NCI-H187 treated with DMSO at 0.1 percent for 48 hours (cell line): Measurements from ENCODE around the gene ARTN.

ENCODE experiments used
- DNase-seq: peaks from one replicate; lab custom pipeline; 2025; lab: John Stamatoyannopoulos, UW

ARTN gene

GRCh38 chr1:43970911-43971310 is 37.3 kb downstream of the ARTN start:
- DNase-seq, result no peak

- DNase-seq, result no peak
These were observed 37.9 kb downstream of the ARTN start for GRCh38 chr1:43971336-43971980.

- DNase-seq, result no peak
These were observed 40.4 kb downstream of the ARTN start for GRCh38 chr1:43973981-43974442.

- DNase-seq, result peak; percentile 83
These were observed 41.0 kb downstream of the ARTN start, which contains the start of gene ATP6V0B for GRCh38 chr1:43974443-43975248. Gene ATP6V0B (plus strand): TSS chr1:43974960. CDS start chr1:43975041, 81 bp downstream.

GRCh38 chr1:43975249-43975961 is 41.8 kb downstream of the ARTN start:
- DNase-seq, result no peak

GRCh38 chr1:43976045-43976444 is 42.4 kb downstream of the ARTN start:
- DNase-seq, result no peak

GRCh38 chr1:43976890-43977289 is 43.3 kb downstream of the ARTN start:
- DNase-seq, result no peak

- no peak for DNase-seq
These were observed 44.0 kb downstream of the ARTN start for GRCh38 chr1:43977376-43978263.

- DNase-seq, result no peak
These were observed 44.6 kb downstream of the ARTN start for GRCh38 chr1:43978264-43978550.

GRCh38 chr1:43978551-43979260 is 45.1 kb downstream of the ARTN start, which contains the start of gene B4GALT2:
Gene B4GALT2 (plus strand): TSS chr1:43979210. CDS start chr1:43981161, 1,951 bp downstream.
- DNase-seq, result no peak

GRCh38 chr1:43979261-43979527 is 45.6 kb downstream of the ARTN start:
- DNase-seq, result no peak

GRCh38 chr1:43979528-43980254 is 46.1 kb downstream of the ARTN start:
- DNase-seq, result no peak

- DNase-seq, result no peak
These were observed 46.9 kb downstream of the ARTN start for GRCh38 chr1:43980255-43981134.

- DNase-seq, result no peak
These were observed 47.5 kb downstream of the ARTN start for GRCh38 chr1:43981135-43981491.

GRCh38 chr1:43981636-43982035 is 48.0 kb downstream of the ARTN start:
- DNase-seq, result no peak

- DNase-seq, result no peak
These were observed 48.6 kb downstream of the ARTN start for GRCh38 chr1:43982241-43982640.

- DNase-seq, result no peak
These were observed 49.2 kb downstream of the ARTN start for GRCh38 chr1:43982808-43983207.

- no peak for DNase-seq
These were observed 49.8 kb downstream of the ARTN start for GRCh38 chr1:43983253-43983899.

GRCh38 chr1:43984855-43985254 is 51.3 kb downstream of the ARTN start:
- DNase-seq, result no peak
